Urinary bladder (tissue), 4 donors: ENCODE results near the gene DBNL. TPM values are rescaled to one million over a fixed set of nuclear protein-coding genes. Genes with fewer than 3 reads are reported as not detected.
A peak's percentile ranks its signal among the peaks of the same experiment; 100 is the strongest.
"Not testable (repeated sequence)": the region's sequence is repeated elsewhere in the genome, so short reads cannot be mapped to it uniquely, and the experiment has no call there.

Experiments
- DNase-seq: peaks from one replicate; pipeline ENCODE4 v3.0.0-alpha.2; 2015; ENCODE audit errors: extremely low spot score
- H3K27ac ChIP-seq: one replicate; pipeline ENCODE4 v1.5.1; 2013; ENCODE audit warnings: low read depth, mild to moderate bottlenecking, moderate library complexity
- H3K36me3 ChIP-seq: one replicate; pipeline ENCODE4 v1.6.1; 2013; ENCODE audit warnings: mild to moderate bottlenecking, moderate library complexity; ENCODE audit not compliant: insufficient read depth
- H3K4me1 ChIP-seq: one replicate; pipeline ENCODE4 v1.6.1; 2013; ENCODE audit warnings: mild to moderate bottlenecking, moderate library complexity; ENCODE audit not compliant: insufficient read depth
- H3K4me3 ChIP-seq: one replicate; pipeline ENCODE4 v1.5.1; 2013; ENCODE audit warnings: low read depth, low read length
- WGBS: extraction: QIAGEN DNeasy Blood & Tissue Kit; methylation state at CpG from one replicate; pipeline ENCODE4 v1.1.7; 2013; 5-methylcytosine and 5-hydroxymethylcytosine counted together
- polyA plus RNA-seq: library from polyadenylated mRNA; stranded (reverse); fragments of 200-250 nt; gene quantifications from one replicate; pipeline ENCODE4 v1.2.3, GENCODE V29; 2013
- total RNA-seq: library from RNA; depleted of rRNA; stranded (reverse); fragments of >200 nt; gene quantifications from one replicate; pipeline ENCODE4 v1.2.3, GENCODE V29; 2014
- donor health status: healthy with polysubstance abuse.
- donor health status: healthy.

DBNL gene
- 56.0 TPM for total RNA-seq
- polyA plus RNA-seq: 111 TPM

DNA sequence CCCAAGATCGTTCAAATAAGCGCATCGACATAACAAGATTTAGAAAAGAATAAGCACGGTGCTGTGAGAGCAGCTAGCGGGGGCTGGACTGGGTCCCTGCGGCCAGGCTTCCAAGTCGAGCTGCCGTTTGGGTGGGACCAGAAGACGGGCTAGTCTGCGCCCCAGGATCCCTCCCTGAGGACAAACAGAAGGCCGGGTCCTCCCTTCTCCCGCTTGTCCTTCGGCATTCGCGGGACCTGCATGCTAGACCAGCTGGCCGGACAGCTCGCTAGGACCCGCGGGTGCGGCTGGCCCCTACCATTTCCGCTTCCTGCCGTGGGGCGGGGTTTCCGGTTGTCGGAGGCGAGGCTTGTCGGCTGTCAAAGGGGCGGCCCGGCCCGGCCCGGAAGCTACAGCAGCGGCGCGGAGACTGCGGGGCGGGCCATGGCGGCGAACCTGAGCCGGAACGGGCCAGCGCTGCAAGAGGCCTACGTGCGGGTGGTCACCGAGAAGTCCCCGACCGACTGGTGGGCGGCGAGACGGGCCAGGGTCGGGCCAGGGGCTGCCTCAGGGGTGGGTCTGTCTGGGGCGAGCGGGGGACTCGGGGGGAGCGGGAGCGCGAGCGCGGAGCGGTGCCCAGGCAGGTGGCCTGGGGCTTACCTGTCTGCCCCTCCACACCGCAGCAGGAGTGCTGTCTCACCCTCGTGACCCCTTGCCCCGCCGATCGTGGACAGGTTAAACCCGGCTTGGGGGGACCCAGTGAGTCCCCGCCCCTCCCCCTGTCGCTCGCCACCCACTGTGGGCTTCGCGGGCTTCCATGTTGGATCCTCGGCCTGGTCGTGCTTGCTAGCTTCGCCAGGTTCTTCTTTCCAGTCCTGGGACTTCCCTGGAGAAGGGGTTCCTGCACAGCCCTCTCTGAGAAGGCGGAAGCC, at the start of gene DBNL:
Gene DBNL (plus strand): TSS at position 388 of the 911 bp plus-strand sequence. CDS start 36 bp downstream, at position 424.
- Histone ChIP-seq H3K36me3 (no peaks in the 10 kb centered on the region), H3K4me1 (no peaks in the 10 kb centered on the region), H3K27ac (peak within 1 kb of the TSS; percentile 75)

GRCh38 chr7:43997532-43997931, 47.0 kb upstream of the DBNL start, which contains the start of gene SPDYE1:
SPDYE1 (plus strand) TSS chr7:43997897; CDS start chr7:43999950, 2,053 bp downstream.
- not testable (repeated sequence) for DNase-seq, H3K36me3 ChIP-seq, H3K4me1 ChIP-seq, H3K27ac ChIP-seq, H3K4me3 ChIP-seq
- 95% methylated on average over 3 of the region's 3 CpGs for WGBS

More for the DNA sequence above, at the start of gene DBNL:
- peak; percentile 58 for DNase-seq
- WGBS: under 1% methylated on average over 74 of the region's 74 CpGs
- H3K4me3 ChIP-seq: peak within 1 kb of the TSS; percentile 92

DNA sequence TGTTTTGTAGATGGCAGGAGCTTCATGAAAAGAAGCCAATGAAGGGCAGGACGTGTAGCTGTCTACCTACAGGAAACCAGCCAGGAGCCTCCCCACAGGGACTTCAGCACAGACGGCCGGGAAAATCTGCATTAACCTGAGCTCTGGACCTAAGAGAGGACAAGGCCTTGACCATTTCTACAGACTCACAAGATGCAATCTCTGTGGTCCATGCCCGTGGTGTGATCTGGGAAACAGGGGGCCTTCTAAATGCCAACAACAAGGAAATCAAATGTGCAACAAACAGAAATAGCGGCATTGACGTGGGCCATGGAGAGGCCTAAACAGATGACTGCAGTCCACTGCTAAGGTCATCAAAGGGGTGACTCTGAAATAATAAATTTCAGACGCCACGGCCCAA, 32.4 kb upstream of the DBNL start:
- WGBS: 89% methylated on average over 7 of the region's 8 CpGs
- H3K36me3 ChIP-seq, DNase-seq, H3K4me3 ChIP-seq, H3K27ac ChIP-seq, H3K4me1 ChIP-seq: not testable (repeated sequence)

DNA sequence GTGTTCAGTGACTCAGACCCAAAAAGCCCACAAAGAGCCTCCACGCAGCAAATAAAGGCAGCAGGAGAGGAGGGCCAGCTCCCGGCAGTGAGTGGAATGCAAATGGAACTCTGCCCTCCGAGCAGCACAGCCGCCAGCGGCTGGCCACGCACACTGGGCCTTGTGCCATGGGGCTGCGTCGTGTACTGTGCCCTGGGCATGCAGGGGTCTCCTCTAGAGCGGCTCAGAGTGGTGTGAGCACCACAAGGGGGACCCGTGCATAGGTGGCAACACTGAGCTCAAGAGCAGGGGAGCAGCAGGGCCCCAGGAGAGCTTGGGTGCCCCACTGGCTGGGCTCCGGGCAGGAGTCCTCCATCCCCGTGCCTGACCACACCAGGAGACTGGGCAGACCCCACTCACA, 29.4 kb upstream of the DBNL start:
- not testable (repeated sequence) for H3K4me3 ChIP-seq, H3K27ac ChIP-seq, DNase-seq, H3K4me1 ChIP-seq, H3K36me3 ChIP-seq
- WGBS: 90% methylated on average over 7 of the region's 12 CpGs

DNA sequence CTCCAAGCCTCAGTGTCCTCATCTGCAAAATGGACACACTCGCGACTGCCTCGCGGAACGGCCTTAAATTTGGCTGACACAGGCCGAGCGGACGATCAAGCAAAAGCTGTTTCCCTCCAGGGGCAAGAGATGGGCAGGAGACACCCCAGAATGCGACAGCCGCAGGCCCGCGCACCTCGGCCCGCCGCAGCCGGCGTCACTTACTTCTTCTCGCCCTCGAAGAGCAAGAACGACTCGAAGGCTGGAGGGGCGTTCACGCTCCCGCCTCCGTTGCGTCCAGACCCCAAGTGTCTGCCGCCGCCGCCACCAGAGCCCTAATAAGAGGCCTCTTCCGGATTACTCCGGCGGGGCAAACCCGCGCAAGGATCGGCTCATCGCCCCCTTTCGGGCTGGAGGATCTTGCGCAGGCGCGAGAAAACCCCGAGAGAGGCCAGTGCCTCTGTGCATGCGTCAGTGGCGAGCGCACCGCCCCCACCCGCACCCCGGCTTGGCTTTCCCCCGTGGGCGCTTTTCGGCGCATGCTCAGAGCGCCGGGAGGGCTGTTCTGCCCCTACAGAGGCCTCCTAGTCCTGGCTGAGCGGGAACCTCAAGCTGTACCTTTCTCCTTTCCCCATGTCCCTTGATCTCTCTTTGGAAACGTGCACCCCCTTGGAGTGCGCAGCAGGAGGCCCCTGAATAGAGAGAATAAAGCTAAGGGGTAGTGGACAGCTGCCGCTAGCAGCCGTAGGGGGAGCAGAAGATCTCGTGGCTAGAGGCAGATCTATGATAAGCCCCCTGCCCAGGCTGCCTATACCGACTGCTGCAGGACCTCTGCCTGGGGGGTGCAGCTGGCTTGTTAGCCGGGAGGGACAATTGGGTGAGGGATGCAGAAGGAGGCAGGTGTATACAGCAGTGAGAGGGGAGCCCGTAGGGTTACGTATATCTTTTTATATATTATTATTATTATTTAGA, 25.4 kb upstream of the DBNL start:
- H3K4me3 ChIP-seq: peak overlapping the region; percentile 70
- not testable (repeated sequence) for H3K4me1 ChIP-seq, H3K36me3 ChIP-seq, H3K27ac ChIP-seq
- WGBS: 3% methylated on average over 61 of the region's 63 CpGs
- DNase-seq: peak; percentile 94

DNA sequence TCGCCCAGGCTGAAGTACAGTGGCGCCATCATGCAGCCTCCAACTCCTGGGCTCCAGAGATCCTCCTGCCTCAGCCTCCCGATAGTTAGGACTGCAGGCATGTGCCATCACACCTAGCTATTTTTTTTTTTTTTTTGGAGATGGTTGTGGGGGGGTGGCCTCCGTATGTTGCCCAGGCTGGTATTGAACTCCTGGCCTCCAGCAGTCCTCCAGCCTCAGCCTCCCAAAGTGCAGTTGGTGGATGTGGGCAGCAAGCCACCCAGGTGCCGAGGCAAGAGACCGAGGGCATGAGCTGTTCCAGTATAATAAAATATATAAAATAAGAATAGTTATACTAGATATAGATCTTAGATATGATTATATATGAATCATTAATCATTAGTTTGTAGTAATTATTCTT, 24.7 kb upstream of the DBNL start:
- not testable (repeated sequence) for DNase-seq, H3K36me3 ChIP-seq, H3K27ac ChIP-seq, H3K4me3 ChIP-seq, H3K4me1 ChIP-seq
- WGBS: 76% methylated on average over 6 of the region's 6 CpGs

- H3K4me3 ChIP-seq, H3K36me3 ChIP-seq, DNase-seq, H3K27ac ChIP-seq, H3K4me1 ChIP-seq: not testable (repeated sequence)
- WGBS: 90% methylated on average over 6 of the region's 7 CpGs
Observed at GRCh38 chr7:44022069-44022468, 22.4 kb upstream of the DBNL start.

DNA sequence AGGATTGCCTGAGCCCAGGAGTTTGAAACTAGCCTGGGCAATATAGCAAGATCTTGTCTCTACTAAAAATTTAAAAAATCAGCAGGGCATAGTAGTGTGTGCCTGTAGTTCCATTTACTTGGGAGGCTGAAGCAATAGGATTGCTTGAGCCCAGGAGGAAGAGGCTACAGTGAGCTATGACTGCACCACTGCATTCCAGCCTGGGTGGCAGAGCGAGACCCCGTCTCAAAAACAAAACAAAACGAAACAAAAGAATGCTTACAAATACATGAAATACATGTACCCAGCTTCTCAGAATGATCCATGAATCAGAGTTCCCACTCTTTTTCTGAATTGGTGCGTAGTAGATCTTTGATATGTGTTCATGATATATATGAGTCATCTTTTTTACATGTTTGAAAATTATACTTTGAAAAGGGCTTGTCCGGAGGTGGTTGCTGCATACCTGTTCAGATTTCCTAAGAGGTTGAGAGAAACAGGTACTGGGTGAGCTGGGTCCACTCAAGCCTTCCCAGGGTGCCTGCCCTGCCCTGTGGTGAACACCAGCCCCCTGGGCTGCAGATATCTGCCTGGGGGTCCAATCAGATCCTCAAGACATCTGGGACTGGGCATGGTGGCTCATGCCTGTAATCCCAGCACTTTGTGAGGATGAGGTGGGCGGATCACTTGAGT, 21.6 kb upstream of the DBNL start:
- H3K36me3 ChIP-seq, H3K4me1 ChIP-seq, H3K27ac ChIP-seq, H3K4me3 ChIP-seq, DNase-seq: not testable (repeated sequence)
- WGBS: 67% methylated on average over 6 of the region's 6 CpGs

DNA sequence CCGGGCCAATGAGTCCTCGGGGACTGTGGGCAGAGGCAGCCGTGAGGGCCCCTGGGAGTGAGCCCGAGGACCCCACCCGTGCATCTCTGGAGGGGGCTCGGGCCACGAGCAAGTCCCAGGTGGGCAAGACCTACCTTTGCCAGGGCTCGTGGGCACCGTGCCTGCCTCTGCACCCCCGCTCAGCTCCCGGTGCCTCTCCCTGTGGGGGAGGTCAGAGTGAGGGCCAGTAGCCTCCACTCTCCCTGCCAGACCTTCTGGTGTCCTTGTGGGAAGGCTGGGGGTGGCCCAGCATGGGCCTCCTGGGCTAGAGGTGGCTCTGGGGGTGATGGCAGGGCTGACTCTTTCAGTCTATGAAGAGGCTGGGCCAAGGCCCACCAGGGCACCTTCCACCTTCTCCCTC, 15.1 kb upstream of the DBNL start:
- WGBS: 84% methylated on average over 4 of the region's 11 CpGs
- DNase-seq, H3K4me3 ChIP-seq, H3K36me3 ChIP-seq, H3K27ac ChIP-seq, H3K4me1 ChIP-seq: not testable (repeated sequence)

DNA sequence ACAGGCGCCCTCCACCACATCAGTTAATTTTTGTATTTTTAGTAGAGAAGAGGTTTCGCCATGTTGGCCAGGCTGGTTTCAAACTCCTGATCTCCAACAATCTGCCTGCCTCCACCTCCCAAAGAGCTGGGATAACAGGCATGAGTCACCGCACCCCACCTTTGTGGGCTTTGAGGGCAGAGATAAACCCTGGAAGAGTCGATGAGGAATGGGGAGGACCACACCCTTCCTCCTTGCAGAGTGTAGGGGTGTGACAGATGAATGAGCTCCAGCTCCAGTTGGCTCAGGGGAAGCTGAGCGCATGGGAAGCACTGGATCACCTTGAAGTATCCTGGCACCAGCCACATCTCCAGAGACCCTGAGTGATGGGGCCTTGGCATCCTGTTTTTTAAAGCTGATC, 14.5 kb upstream of the DBNL start:
- WGBS: 84% methylated on average over 4 of the region's 5 CpGs
- H3K4me1 ChIP-seq, H3K27ac ChIP-seq, DNase-seq, H3K4me3 ChIP-seq, H3K36me3 ChIP-seq: not testable (repeated sequence)

DNA sequence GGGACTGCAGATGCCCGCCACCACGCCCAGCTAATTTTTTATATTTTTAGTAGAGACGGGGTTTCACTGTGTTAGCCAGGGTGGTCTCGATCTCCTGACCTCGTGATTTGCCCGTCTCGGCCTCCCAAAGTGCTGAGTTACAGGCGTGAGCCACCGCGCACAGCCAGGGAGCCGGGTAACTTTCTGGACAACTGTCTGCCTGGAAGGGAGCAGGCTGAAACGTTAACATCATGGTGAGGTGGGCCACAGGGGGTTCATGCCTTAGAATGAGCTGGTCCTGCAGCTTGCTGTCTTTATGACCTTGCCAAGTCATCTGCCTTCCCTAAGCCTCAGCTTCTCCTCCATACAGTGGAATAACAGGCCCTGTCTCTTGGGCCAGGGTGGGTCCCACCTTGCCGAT, 13.2 kb upstream of the DBNL start:
- H3K36me3 ChIP-seq, DNase-seq: not testable (repeated sequence)
- 83% methylated on average over 12 of the region's 13 CpGs for WGBS

DNA sequence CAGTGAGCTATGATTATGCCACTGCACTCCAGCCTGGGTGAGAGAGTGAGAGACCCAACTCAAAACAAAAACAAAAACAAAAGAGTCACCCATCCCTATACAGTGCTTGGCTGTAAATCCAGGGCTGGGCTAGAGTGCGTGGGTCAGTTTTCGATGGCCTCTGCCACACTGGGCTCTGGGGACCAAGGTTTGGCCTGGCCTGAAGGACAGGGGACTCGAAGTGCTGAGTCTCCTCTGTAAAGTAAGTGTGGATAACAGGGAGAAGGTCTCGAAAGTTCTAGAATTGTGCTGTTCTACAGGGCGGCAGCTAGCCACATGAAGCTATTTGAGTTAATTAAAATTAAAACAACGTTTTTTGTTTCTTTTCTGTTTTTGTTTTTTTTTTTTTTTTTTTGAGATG, 12.5 kb upstream of the DBNL start:
- 93% methylated on average over 5 of the region's 6 CpGs for WGBS
- H3K36me3 ChIP-seq, H3K4me1 ChIP-seq, H3K27ac ChIP-seq, DNase-seq, H3K4me3 ChIP-seq: not testable (repeated sequence)

More for the DNA sequence above, 13.2 kb upstream of the DBNL start:
- H3K4me1 ChIP-seq, H3K4me3 ChIP-seq, H3K27ac ChIP-seq: not testable (repeated sequence)
